ENCODE data around the gene CA6.

DNA sequence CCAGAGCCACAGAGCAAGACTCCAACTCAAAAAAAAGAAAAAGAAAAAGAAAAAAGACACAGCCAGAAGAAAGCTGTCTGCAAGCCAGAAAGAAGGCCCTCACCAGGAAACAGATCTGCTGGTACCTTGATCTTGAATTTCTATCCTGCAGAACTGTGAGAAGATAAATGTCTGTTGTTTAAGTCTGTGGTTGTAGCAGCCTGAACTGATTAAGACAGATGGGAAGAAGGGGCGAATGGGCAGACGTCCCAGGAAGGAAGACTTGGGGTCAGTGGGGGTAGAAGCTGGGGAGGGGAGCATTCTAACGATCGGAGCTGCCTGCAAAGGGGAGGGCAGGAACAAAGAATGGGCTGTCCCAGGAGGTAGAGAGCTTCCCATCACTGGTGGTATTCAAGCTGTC, 74.2 kb downstream of the CA6 start:
- TF ChIP-seq CTCF (conservative IDR thresholded peaks at IDR 0.05; ENCODE audit: low read length): no peak
- no peak for TF ChIP-seq EZH2phosphoT487 (IDR thresholded peaks at IDR 0.05; ENCODE audit: borderline replicate concordance)

Data from Loucy (cell line).